Smooth muscle cell of the brain vasculature (primary cell): Measurements from ENCODE around the gene TKTL1.

ENCODE experiments used
- DNase-seq: peaks from one replicate; pipeline ENCODE4 v3.0.0-alpha.2; 2012; ENCODE audit warnings: low read depth, low spot score

Gene TKTL1

DNA sequence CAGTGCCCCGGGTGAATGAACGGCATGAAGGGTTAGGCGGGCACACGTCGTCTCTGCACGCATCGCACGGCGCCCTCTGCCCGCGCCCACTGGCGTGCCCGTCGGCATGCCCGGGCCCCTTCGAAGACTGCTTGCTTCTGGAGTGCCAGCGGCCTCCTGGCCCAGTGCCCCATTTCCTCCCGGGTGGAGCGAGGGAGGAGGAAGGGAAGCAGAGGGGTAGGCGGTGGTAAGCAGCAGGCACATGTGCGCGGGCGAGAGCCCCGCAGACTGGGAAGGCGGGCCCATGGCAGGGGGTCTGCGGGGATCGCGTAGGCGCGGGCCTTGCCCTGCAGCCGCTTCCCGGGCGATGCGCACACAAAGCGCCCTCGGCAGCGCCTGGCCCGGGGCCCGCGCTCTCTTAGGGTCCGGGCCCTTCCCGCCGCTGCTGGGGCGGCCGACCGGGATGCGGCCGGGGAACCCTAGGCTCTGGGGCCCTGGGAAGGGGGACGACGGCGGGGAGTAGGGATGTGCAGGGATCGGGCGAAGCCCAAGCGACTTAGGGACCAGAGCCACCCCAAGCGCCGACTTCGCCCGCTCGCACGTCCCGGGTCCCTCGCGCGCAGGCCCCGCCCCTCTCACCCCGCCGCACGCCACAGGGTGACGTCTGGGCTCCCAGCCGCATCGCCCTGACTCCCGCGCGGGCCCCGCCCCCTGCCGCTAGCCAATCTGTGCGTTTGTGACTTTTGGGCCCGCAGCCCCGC is 82.6 kb downstream of the TKTL1 start:
- no peak for DNase-seq

DNA sequence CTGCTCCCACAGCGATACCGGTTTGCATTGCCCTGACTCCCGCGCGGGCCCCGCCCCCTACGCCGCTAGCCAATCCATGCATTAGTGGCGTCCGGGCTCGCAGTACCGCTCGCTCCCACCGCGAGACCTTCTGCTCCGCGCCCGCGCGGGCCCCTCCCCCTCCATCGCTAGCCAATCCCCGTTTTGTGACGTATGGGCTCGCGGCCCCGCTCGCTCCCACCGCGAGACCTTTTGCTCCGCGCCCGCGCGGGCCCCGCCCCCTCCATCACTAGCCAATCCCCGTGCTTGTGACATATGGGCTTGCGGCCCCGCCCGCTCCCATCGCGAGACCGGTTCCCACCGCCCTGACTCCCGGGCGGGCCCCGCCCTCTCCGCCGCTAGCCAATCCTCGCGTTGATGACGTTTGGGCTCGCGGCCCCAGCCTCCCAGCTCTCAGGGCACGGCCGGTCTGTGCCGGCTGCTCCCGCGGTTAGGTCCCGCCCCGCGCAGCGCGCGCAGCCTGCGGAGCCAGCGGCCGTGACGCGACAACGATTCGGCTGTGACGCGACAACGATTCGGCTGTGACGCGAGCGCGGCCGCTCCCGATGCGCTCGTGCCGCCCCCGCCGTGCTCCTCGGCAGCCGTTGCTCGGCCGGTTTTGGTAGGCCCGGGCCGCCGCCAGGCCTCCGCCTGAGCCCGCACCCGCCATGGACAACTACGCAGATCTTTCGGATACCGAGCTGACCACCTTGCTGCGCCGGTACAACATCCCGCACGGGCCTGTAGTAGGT is 83.4 kb downstream of the TKTL1 start, which contains the start of gene EMD:
EMD (plus strand) TSS at position 497 of the 770 bp plus-strand sequence; CDS start at position 687, 190 bp downstream.
- DNase-seq, result peak; percentile 88

DNA sequence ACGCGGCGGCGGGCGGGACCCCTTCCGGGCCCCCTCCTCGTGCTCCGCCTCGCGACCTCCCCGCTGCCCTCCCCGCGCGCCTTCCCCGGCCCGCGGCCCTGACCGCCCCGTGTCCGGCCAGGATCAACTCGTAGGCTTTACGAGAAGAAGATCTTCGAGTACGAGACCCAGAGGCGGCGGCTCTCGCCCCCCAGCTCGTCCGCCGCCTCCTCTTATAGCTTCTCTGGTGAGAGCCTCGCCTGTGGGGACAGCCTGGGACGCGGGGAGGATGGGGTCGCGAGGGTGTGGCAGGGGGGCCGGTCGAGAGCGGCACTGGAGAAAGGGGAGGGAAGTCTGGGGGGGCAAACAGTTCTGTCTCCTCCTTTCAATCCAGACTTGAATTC is 84.0 kb downstream of the TKTL1 start:
- DNase-seq, result no peak
